ENCODE results near the gene SEPTIN12. TPM values are rescaled to one million over a fixed set of nuclear protein-coding genes. Genes with fewer than 3 reads are reported as not detected.

Gene SEPTIN12
- total RNA-seq, 1 donor from 2014 or later, result 0.42 TPM

DNA sequence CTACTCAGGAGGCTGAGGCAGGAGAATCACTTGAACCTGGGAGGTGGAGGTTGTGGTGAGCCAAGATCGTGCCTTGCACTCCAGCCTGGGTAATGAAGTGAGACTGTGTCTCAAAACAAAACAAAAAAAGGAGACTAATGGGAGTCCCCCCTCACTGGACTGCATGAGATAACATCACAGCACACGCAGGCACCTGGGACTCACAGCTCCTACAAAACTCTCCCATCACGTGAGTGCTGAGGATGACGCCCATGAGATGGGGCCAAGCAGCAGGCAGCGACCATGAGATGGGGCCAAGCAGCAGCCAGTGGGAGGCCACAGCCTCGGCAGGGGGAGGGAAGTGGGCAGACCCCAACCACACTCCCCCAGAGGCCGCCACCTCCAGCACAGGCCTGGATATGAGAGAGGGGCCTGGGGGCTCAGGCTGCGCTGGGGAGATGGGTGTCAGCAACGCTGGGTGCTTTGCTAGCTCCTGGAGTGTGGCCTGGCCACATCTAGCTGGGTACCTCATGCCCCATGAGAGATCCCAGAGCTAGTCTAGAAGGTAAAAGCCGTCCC is 38.4 kb downstream of the SEPTIN12 start:
- H3K36me3 Mint-ChIP-seq, result peaks cover 11% of the 10 kb centered on the region

DNA sequence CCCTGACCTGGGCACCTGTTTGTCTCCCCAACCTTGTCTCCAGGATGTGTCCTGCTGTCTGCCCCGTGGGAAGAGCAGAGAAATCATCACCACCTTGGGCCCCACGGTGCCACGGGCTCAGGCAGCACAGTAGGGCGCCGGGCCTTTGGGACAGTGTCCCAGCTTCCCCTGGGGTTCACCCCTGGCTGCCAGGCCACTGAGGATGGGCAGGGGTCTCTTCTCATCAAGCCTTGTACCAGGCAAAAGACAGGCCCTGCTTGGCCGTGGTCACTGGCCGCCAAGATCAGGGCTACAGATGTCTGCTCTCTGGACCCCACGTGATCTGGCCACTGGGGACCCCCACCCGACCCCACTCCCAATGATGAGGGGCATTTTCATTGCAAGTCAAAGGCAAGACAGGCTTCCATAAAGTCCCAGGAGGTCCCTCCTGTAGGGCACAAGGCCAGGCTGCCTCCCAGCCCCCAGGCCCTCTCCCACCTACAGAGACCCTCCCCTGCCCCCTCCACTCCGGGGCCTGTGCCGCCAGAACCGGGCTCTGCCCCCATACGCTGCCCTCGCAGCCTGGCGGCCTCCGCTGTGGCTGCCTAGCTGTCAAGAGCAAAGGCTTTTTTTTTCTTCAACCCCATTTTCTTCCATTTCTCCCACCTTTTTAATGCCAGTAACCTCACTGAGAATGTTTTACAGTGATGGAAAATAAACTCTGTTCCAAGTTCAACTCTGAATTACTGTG is 39.3 kb downstream of the SEPTIN12 start:
- Mint-ChIP-seq H3K36me3 (peaks cover 9% of the 10 kb centered on the region), H3K27ac (no peak overlapping the region), H3K4me3 (no peak overlapping the region), H3K9me3 (no peaks in the 10 kb centered on the region), H3K4me1 (no peaks in the 10 kb centered on the region), H3K27me3 (ENCODE audit: low read depth) (no peaks in the 10 kb centered on the region)
- DNase-seq (ENCODE audit: low spot score in 2 of 2, unreplicated experiment in 2 of 2), result no peak
- TF ChIP-seq, protein P1, sequence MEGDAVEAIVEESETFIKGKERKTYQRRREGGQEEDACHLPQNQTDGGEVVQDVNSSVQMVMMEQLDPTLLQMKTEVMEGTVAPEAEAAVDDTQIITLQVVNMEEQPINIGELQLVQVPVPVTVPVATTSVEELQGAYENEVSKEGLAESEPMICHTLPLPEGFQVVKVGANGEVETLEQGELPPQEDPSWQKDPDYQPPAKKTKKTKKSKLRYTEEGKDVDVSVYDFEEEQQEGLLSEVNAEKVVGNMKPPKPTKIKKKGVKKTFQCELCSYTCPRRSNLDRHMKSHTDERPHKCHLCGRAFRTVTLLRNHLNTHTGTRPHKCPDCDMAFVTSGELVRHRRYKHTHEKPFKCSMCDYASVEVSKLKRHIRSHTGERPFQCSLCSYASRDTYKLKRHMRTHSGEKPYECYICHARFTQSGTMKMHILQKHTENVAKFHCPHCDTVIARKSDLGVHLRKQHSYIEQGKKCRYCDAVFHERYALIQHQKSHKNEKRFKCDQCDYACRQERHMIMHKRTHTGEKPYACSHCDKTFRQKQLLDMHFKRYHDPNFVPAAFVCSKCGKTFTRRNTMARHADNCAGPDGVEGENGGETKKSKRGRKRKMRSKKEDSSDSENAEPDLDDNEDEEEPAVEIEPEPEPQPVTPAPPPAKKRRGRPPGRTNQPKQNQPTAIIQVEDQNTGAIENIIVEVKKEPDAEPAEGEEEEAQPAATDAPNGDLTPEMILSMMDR (IDR thresholded peaks at IDR 0.05; ENCODE audit: unreplicated experiment), result no peak

More for the DNA sequence above, 38.4 kb downstream of the SEPTIN12 start:
- Mint-ChIP-seq H3K4me1 (no peaks in the 10 kb centered on the region), H3K4me3 (no peak overlapping the region), H3K27ac (no peak overlapping the region), H3K9me3 (no peaks in the 10 kb centered on the region), H3K27me3 (ENCODE audit: low read depth) (no peaks in the 10 kb centered on the region)
- TF ChIP-seq, protein P1 (IDR thresholded peaks at IDR 0.05; ENCODE audit: unreplicated experiment), result no peak
- no peak for DNase-seq (ENCODE audit: low spot score in 2 of 2, unreplicated experiment in 2 of 2)

DNA sequence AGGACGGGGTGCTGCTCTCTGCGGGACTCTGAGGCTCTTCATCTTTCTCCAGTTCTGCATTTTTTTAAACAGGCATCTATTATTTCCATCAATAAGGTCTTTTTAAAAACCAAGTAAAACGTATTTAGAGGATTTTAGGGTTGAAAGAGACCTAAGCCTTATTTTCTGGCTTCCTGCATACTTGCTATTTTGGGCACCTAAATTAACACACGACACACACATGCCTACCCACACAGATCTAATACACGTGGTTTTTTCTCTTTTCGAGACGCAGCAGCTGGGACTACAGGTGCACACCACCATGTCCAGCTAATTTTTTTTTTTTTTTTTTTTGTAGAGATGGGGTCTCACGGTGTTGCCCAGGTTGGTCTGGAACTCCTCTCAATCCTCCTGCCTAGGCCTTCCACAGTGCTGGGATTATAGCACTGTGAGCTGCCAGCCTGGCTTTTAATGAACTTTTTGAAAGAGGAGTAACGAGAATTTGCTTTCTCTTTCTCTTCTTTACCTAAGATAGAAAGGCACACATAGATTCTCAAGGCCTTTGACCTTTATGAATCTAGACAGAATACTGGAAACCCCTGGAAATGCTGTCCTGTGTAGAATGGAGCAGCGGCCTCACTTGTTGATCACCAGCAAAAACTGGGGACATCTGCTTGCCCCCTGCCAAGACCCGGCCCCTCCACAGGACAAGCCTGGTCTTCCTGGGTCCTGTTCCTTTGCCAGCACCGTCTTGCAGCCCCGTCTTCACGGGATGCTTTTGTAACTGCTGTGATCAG is 40.1 kb downstream of the SEPTIN12 start:
- peaks cover 6% of the 10 kb centered on the region for H3K36me3 Mint-ChIP-seq
- H3K4me1 Mint-ChIP-seq, result no peaks in the 10 kb centered on the region
- peaks cover 2% of the 10 kb centered on the region for H3K27me3 Mint-ChIP-seq (ENCODE audit: low read depth)
- H3K27ac Mint-ChIP-seq, result no peak overlapping the region
- no peak for DNase-seq (ENCODE audit: low spot score in 2 of 2, unreplicated experiment in 2 of 2)
- TF ChIP-seq, protein P1 (IDR thresholded peaks at IDR 0.05; ENCODE audit: unreplicated experiment), result no peak
- no peaks in the 10 kb centered on the region for H3K9me3 Mint-ChIP-seq
- no peak overlapping the region for H3K4me3 Mint-ChIP-seq

DNA sequence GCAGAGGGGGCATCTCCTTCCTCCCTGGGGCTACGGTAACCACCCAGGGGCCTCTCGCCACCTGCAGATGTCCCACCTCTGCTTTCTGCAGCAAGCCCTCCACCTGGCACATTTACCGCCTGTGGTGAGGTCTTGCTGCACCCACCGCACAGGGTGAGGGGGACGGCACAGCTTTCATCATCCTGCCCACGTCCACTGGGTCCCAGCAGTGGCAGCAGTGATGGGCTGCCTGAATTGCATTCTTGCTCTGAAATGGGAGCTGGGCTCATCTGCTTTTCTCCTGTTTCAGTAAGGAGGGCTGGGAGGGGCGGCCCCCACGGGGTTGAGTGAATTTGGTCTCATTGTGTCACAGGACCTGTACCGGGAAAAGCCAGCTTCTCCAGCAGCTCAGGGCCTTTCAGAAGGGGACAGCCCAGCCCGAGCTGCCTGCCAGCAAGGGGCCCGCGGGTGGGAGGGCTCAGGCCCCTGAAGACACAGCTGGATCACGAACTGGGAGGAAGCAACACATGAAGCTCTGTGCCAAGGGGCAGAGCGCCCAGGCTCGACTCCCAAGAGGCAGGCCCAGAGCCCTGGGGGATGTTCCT is 41.1 kb downstream of the SEPTIN12 start:
- Mint-ChIP-seq H3K9me3 (no peaks in the 10 kb centered on the region), H3K4me1 (no peaks in the 10 kb centered on the region), H3K4me3 (no peak overlapping the region), H3K27me3 (ENCODE audit: low read depth) (peaks cover 2% of the 10 kb centered on the region), H3K36me3 (peaks cover 5% of the 10 kb centered on the region), H3K27ac (no peak overlapping the region)
- TF ChIP-seq, protein P1 (IDR thresholded peaks at IDR 0.05; ENCODE audit: unreplicated experiment), result no peak
- no peak for DNase-seq (ENCODE audit: low spot score in 2 of 2, unreplicated experiment in 2 of 2)

DNA sequence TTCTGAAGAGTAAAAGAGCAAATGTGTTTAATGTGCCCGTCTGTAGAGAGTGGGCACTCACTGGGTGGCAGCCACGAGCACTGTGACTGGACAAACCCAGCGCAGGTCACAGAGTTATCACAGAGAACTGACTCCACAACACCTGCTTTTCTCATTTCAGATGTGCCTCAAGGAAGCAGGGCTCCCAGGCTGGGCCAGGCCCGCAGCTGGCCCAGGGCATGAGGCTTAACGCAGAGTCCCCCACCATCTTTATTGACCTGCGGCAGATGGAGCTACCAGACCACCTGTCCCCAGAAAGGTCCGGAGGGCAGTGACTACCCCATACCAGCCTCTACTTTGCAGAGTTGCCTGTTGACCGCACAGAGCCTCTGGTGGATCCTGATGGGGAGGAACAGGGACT is 41.9 kb downstream of the SEPTIN12 start:
- Mint-ChIP-seq H3K36me3 (peaks cover 2% of the 10 kb centered on the region), H3K27ac (no peak overlapping the region), H3K4me1 (no peaks in the 10 kb centered on the region), H3K27me3 (ENCODE audit: low read depth) (peaks cover 2% of the 10 kb centered on the region), H3K9me3 (no peaks in the 10 kb centered on the region), H3K4me3 (no peak overlapping the region)
- TF ChIP-seq, protein P1 (IDR thresholded peaks at IDR 0.05; ENCODE audit: unreplicated experiment), result no peak
- no peak for DNase-seq (ENCODE audit: low spot score in 2 of 2, unreplicated experiment in 2 of 2)

Data from mesothelial cell of epicardium (in vitro differentiated cells).